SJCRH30 (cell line): Measurements from ENCODE around the gene PARD6B. TPM values are rescaled to one million over a fixed set of nuclear protein-coding genes. Genes with fewer than 3 reads are reported as not detected.

Experiments
- DNase-seq, 2 experiments: peaks; one replicate each; pipeline ENCODE4 v3.0.0-alpha.2; 2015 to 2020
- H3K27ac ChIP-seq: fragments of 250-450 bp; sonication (Bioruptor Pico); 2 replicates; pipeline ENCODE4 v1.5.1; 2020; ENCODE audit warnings: mild to moderate bottlenecking, moderate library complexity
- H3K27me3 ChIP-seq: fragments of 250-450 bp; sonication (Bioruptor Pico); 2 replicates; pipeline ENCODE4 v1.5.1; 2020; ENCODE audit warnings: mild to moderate bottlenecking, moderate library complexity
- H3K36me3 ChIP-seq: fragments of 250-450 bp; sonication (Bioruptor Pico); 2 replicates; pipeline ENCODE4 v1.5.1; 2020; ENCODE audit warnings: mild to moderate bottlenecking, moderate library complexity
- H3K4me1 ChIP-seq: fragments of 250-450 bp; sonication (Bioruptor Pico); 2 replicates; pipeline ENCODE4 v1.5.1; 2020; ENCODE audit warnings: mild to moderate bottlenecking, moderate library complexity
- H3K4me3 ChIP-seq: fragments of 250-450 bp; sonication (Bioruptor Pico); 2 replicates; pipeline ENCODE4 v1.5.1; 2020; ENCODE audit warnings: mild to moderate bottlenecking, moderate library complexity
- H3K9me3 ChIP-seq: fragments of 250-450 bp; sonication (Bioruptor Pico); replicated peaks from 2 replicates; pipeline ENCODE4 v1.5.1; 2020; ENCODE audit warnings: mild to moderate bottlenecking, moderate library complexity
- total RNA-seq: library from RNA; depleted of rRNA; stranded (reverse); fragments of >200 nt; shearing (Covaris generic); gene quantifications from 2 replicates; pipeline ENCODE4 v1.2.3, GENCODE V29; 2014

The PARD6B gene
- total RNA-seq, 1 experiment from 2014 or later = 2.8 TPM

DNA sequence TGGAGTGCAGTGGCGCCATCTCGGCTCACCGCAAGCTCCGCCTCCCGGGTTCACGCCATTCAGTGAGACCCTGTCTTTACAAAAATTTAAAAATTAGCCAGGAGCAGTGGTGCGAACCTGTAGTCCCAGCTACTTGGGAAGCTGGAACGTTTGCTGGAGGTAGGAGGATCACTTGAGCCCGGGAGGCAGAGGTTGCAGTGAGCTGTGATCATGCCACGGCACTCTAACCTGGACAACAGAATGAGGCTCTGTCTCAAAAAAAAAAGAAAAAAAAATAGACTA is 5.7 kb upstream of the PARD6B start:
- Histone ChIP-seq H3K27me3 (no peaks in the 10 kb centered on the region; the same call in 1 of the 2 replicates), H3K36me3 (no peaks in the 10 kb centered on the region), H3K9me3 (no peaks in the 10 kb centered on the region), H3K4me3 (no peak overlapping the region), H3K4me1 (peaks cover 10% of the 10 kb centered on the region), H3K27ac (no peak overlapping the region)
- DNase-seq = no peak

GRCh38 chr20:50726955-50727791 is 4.2 kb upstream of the PARD6B start:
- no peak for DNase-seq
- no peak overlapping the region for H3K27ac ChIP-seq
- H3K4me3 ChIP-seq = no peak overlapping the region
- no peaks in the 10 kb centered on the region for H3K9me3 ChIP-seq
- peaks cover 4% of the 10 kb centered on the region for H3K27me3 ChIP-seq
- H3K36me3 ChIP-seq = no peaks in the 10 kb centered on the region
- peaks cover 10% of the 10 kb centered on the region for H3K4me1 ChIP-seq

DNA sequence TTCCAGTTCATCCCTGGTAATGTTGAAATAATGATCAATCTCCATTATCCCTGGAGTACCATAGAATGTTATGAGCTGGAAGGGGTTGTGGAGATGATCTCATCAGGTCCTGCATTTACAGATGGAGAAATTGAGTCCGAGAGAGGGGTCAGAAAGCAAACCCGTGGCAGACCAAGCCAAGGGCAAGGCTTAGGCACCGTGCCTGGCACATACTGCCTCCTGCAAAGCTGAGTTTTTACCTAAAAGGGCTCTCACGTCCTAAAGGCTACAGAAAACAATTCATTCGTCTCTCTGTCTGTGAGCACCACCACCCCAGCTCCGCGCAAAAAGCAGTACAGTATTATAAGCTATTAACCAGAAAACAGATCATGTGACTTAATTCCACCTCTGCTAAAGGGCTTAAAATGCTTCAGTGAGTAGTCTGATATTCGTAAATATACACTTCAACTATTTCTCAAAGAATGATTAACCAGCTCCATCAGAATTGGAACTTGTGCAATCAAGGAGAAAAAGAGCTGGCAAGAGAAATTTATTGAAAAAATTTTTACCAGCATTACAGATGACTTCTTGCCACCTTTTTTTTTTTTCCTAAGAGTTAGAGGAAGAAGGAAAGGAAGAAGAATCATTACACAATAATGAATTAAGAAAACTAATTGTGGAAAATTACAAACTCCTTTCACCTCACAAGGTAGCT is 3.4 kb upstream of the PARD6B start:
- Histone ChIP-seq H3K4me3 (no peak overlapping the region), H3K4me1 (peaks cover 10% of the 10 kb centered on the region), H3K27ac (no peak overlapping the region), H3K27me3 (peaks cover 9% of the 10 kb centered on the region), H3K36me3 (no peaks in the 10 kb centered on the region), H3K9me3 (no peaks in the 10 kb centered on the region)
- DNase-seq = no peak

- Histone ChIP-seq H3K9me3 (no peaks in the 10 kb centered on the region), H3K27ac (no peak overlapping the region), H3K4me3 (no peak overlapping the region), H3K4me1 (peaks cover 10% of the 10 kb centered on the region), H3K27me3 (peaks cover 9% of the 10 kb centered on the region), H3K36me3 (no peaks in the 10 kb centered on the region)
- DNase-seq = no peak
These were observed 2.8 kb upstream of the PARD6B start for GRCh38 chr20:50728486-50728980.

- no peak overlapping the region for H3K4me3 ChIP-seq
- H3K4me1 ChIP-seq = peaks cover 10% of the 10 kb centered on the region
- H3K36me3 ChIP-seq = no peaks in the 10 kb centered on the region
- H3K27me3 ChIP-seq = peaks cover 9% of the 10 kb centered on the region
- no peak for DNase-seq
- H3K27ac ChIP-seq = no peak overlapping the region
- no peaks in the 10 kb centered on the region for H3K9me3 ChIP-seq
These were observed 2.2 kb upstream of the PARD6B start for GRCh38 chr20:50728981-50729874.

DNA sequence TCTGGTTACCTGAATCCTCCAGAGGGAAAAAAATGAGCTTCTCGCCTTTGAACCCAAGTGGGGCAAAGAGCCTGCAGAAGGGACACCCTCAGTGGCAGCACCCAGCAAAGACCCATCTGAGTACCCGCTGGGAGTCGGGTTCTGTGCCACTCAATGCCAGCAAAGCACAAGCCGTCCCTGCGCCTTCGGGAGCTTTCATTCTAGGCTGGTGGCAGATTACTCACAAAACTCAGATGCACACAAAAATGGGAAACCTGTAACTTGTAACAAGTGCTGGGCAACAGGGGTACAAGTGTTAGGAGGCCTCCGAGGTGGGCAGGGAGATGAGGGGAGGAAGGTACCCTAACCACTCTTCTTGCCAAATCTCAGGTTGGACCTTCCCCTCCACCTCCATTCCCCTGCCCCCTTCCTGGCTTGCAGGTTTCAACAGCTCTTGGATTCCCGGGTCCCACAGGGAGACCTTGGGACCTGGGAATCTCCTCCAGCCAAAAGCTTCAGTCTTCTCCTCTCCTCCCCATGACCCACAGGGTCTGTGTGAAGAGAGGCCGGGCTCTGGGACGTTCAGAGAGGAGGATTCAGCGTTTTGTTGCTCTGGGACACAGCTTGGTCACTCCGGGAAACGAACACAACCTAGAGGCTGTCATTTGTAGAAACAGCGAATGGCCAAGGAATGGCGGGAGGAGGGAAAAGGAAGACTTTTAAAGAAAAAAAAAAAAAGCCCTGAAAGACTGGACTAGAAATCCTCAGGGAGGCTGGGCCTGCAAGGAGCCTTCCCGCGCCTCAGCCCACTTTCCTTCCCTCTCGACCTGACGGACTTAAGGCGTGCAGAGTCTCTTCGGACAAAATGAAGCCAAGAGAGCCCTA is 1.2 kb upstream of the PARD6B start:
- DNase-seq = peak in 1 of 2 experiments; percentile 32
- Histone ChIP-seq H3K27me3 (peaks cover 9% of the 10 kb centered on the region), H3K4me3 (peak overlapping the region; percentile 68), H3K27ac (no peak overlapping the region), H3K9me3 (no peaks in the 10 kb centered on the region), H3K4me1 (peaks cover 2% of the 10 kb centered on the region; the same call in 1 of the 2 replicates), H3K36me3 (no peaks in the 10 kb centered on the region)

- no peaks in the 10 kb centered on the region for H3K36me3 ChIP-seq
- peaks cover under 1% of the 10 kb centered on the region; the same call in 1 of the 2 replicates for H3K4me1 ChIP-seq
- no peak for DNase-seq
- peak overlapping the region; percentile 68 for H3K4me3 ChIP-seq
- H3K27me3 ChIP-seq = peaks cover 9% of the 10 kb centered on the region
- H3K9me3 ChIP-seq = no peaks in the 10 kb centered on the region
- H3K27ac ChIP-seq = no peak overlapping the region
These were observed 670 bp upstream of the PARD6B start for GRCh38 chr20:50730765-50731054.

DNA sequence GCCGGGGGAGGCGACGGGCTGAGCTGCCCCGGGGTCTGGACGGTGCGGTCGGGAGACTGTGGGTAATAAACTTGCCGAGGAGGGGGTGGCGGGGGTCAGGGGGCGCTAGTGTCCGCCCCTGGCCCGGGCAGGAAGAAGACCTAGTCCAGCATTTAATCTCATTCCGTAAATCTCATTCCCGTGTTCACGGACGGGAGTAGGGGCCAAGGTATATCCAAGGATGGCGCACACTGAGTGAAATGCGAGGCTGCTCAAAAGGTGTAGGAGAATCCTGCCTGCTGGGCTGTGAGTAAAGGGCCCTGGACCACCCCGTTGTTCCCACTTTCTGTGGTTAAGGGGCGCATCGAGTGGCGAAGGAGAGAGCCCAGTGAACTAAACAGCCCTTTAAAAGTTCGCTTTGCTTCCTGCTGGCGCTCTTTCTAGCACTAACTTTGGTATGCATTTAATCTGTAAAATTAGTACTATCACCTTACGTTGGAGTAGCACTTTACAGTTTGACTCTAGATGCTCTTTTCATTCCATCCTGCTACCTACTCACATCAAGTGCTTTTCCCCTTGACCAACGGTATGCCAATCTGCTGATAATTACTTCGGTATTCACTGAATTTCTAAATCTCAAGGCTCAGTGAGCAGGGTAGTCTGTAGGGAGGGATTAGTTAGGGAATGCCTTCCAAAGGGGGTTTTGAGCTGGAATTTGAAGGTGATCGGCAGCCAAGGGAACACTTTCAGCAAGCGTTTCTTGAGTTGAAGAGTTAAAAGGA is 730 bp downstream of the PARD6B start:
- Histone ChIP-seq H3K4me1 (peaks cover 2% of the 10 kb centered on the region; the same call in 1 of the 2 replicates), H3K36me3 (no peaks in the 10 kb centered on the region), H3K9me3 (no peaks in the 10 kb centered on the region), H3K27ac (no peak overlapping the region), H3K4me3 (peak overlapping the region; percentile 68), H3K27me3 (peaks cover 9% of the 10 kb centered on the region)
- no peak for DNase-seq

- Histone ChIP-seq H3K4me3 (no peak overlapping the region), H3K9me3 (no peaks in the 10 kb centered on the region), H3K4me1 (peaks cover 2% of the 10 kb centered on the region; the same call in 1 of the 2 replicates), H3K36me3 (no peaks in the 10 kb centered on the region), H3K27ac (no peak overlapping the region), H3K27me3 (peaks cover 9% of the 10 kb centered on the region)
- DNase-seq = no peak
These were observed 2.4 kb downstream of the PARD6B start for GRCh38 chr20:50733644-50734349.

DNA sequence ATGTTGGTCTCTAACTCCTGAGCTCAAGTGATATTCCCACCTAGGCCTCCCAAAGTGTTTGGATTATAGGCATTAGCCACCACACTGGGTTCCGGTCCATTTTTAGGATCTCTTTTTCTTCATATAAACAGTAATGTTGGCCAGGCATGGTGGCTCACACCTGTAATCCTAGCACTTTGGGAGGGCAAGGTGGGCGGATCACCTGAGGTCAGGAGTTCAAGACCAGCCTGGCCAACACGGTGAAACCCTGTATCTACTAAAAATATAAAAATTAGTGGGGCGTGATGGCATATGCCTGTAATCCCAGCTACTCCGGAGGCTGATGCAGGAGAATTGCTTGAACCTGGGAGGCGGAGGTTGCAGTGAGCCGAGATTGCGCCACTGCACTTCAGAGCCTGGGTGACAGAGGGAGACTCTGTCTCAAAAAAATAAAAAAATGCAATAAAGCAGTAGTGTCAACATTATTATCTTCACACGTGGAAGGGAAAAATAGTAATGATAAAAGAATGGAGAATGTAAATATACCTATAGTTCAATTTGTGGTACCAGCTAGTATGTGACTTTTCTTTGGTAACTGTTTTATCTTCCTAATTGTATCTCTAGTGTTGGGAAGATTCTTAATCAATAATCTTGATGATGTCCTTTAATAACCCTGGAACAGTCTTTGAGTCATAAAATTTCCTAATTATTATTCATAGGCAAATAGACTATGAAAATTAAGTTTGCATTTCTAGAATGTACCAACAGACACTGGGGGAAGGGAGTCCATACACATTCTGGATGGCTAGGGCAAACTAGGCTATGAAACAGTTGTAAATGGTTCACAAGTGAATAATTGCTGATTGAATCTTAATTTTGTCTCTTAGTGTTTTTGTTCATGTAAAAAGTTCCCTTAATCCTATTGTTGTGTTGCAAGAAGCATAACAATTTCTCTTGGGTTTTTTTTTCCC is 3.6 kb downstream of the PARD6B start:
- Histone ChIP-seq H3K4me3 (no peak overlapping the region), H3K27ac (no peak overlapping the region), H3K9me3 (no peaks in the 10 kb centered on the region), H3K4me1 (peaks cover 2% of the 10 kb centered on the region; the same call in 1 of the 2 replicates), H3K27me3 (peaks cover 9% of the 10 kb centered on the region), H3K36me3 (no peaks in the 10 kb centered on the region)
- DNase-seq = no peak

- Histone ChIP-seq H3K27ac (no peak overlapping the region), H3K9me3 (no peaks in the 10 kb centered on the region), H3K27me3 (peaks cover 9% of the 10 kb centered on the region), H3K4me3 (no peak overlapping the region), H3K4me1 (peaks cover 2% of the 10 kb centered on the region; the same call in 1 of the 2 replicates), H3K36me3 (no peaks in the 10 kb centered on the region)
- no peak for DNase-seq
These were observed 4.4 kb downstream of the PARD6B start for GRCh38 chr20:50735813-50736212.

GRCh38 chr20:50737352-50737751 is 6.0 kb downstream of the PARD6B start:
- Histone ChIP-seq H3K4me1 (peaks cover 2% of the 10 kb centered on the region; the same call in 1 of the 2 replicates), H3K27ac (no peak overlapping the region), H3K9me3 (no peaks in the 10 kb centered on the region), H3K4me3 (no peak overlapping the region), H3K36me3 (no peaks in the 10 kb centered on the region), H3K27me3 (peaks cover 3% of the 10 kb centered on the region)
- DNase-seq = no peak
